22Rv1 (cell line): Measurements from ENCODE around the gene OCIAD2.

Experiments
- CTCF ChIP-seq: fragments of 450-650 bp; IDR thresholded peaks from 2 replicates; pipeline ENCODE4 v1.5.1; 2017; ENCODE audit warnings: mild to moderate bottlenecking
- ZFX ChIP-seq: fragments of 450-650 bp; IDR thresholded peaks from 2 replicates; pipeline ENCODE4 v1.6.1; 2017; ENCODE audit warnings: antibody characterized with exemption, borderline replicate concordance

- TF ChIP-seq CTCF: no peak
- TF ChIP-seq ZFX: no peak
Observed at GRCh38 chr4:48947731-48948130, 41.2 kb upstream of the OCIAD2 start.
